Fibroblast of lung (primary cell): Measurements from ENCODE around the gene GALP.

Experiments
- CTCF ChIP-seq, 2 donors: IDR thresholded peaks in 1 of 2; conservative IDR thresholded peaks in 1 of 2; 1 replicate in 1 of 2; 2 replicates in 1 of 2; pipeline ENCODE4 v1.5.1; 2011 to 2012; ENCODE audit warnings: low read length in 2 of 2, control low read depth in 1 of 2, inconsistent platforms in 1 of 2, low read depth in 1 of 2, mild to moderate bottlenecking in 1 of 2
- EZH2 ChIP-seq: IDR thresholded peaks from 2 replicates; pipeline ENCODE4 v1.5.1; 2012; ENCODE audit warnings: low read length, control low read depth, mild to moderate bottlenecking; ENCODE audit errors: missing control alignments

GRCh38 chr19:56159622-56160271 lies 16.1 kb upstream of the GALP start:
- TF ChIP-seq CTCF (conservative IDR thresholded peaks at IDR 0.05 in 1 of 2, IDR thresholded peaks at IDR 0.05 in 1 of 2; ENCODE audit: low read depth in 1 of 2, low read length in 2 of 2), result no peak
- TF ChIP-seq EZH2, result no peak
